ENCODE measurements around the gene VEPH1.

Gene VEPH1

DNA sequence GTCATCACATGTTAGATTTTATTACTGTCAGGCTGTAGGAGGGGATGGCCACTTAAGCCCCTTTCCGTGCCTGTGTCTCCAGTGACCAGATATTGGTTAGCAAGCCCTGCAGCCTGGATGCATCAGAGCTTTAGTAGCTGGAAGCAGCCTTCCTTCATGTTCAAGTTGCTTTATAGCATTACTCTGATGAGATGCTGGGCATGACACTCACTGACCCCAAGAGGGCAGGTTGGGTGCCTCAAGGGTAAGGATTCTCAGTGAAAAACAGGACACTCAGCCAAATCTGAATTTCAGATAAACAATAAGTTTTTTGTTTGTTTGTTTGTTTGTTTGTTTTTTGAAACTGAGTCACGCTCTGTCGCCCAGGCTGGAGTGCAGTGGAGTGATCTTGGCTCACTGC lies 135.0 kb downstream of the VEPH1 start:
- no peak overlapping the region for H3K4me2 ChIP-seq (ENCODE audit: insufficient read depth, low read length)
- H3K9me3 ChIP-seq (ENCODE audit: insufficient read depth, low read length, severe bottlenecking): no peaks in the 10 kb centered on the region
- H3K4me1 ChIP-seq (ENCODE audit: insufficient read depth, low read length): no peaks in the 10 kb centered on the region
- ATAC-seq (ENCODE audit: insufficient read depth, low read depth): no peak
- no peaks in the 10 kb centered on the region for H3K27me3 ChIP-seq (ENCODE audit: insufficient read depth, low read length, poor library complexity)
- no peak for TF ChIP-seq EZH2 (IDR thresholded peaks at IDR 0.05; ENCODE audit: borderline replicate concordance, low read depth, low read length, severe bottlenecking)
- no peak for TF ChIP-seq CTCF (IDR thresholded peaks at IDR 0.05; ENCODE audit: borderline replicate concordance, extremely low read depth, low read length, poor library complexity, severe bottlenecking)
- no peak overlapping the region for H3K4me3 ChIP-seq (ENCODE audit: low read depth in 1 of 2, low read length in 2 of 2)
- H3K79me2 ChIP-seq (ENCODE audit: insufficient read depth, low read length): no peaks in the 10 kb centered on the region
- DNase-seq: no peak
- no peak overlapping the region for H3K9ac ChIP-seq (ENCODE audit: low read depth, low read length)
- H3K27ac ChIP-seq (ENCODE audit: low read length): no peak overlapping the region
- no peaks in the 10 kb centered on the region for H4K20me1 ChIP-seq (ENCODE audit: insufficient read depth, low read length)
- no peaks in the 10 kb centered on the region for H3K36me3 ChIP-seq (ENCODE audit: insufficient read depth, low read length)
- no peak overlapping the region for H2AFZ ChIP-seq (ENCODE audit: low read depth, low read length)

GRCh38 chr3:157363393-157363792 lies 139.8 kb downstream of the VEPH1 start:
- DNase-seq (no peak), ATAC-seq (ENCODE audit: insufficient read depth, low read depth) (no peak)
- H3K27me3 ChIP-seq (ENCODE audit: insufficient read depth, low read length, poor library complexity): no peaks in the 10 kb centered on the region
- H2AFZ ChIP-seq (ENCODE audit: low read depth, low read length): no peak overlapping the region
- no peaks in the 10 kb centered on the region for H3K36me3 ChIP-seq (ENCODE audit: insufficient read depth, low read length)
- H3K9ac ChIP-seq (ENCODE audit: low read depth, low read length): no peak overlapping the region
- H3K79me2 ChIP-seq (ENCODE audit: insufficient read depth, low read length): no peaks in the 10 kb centered on the region
- no peak overlapping the region for H3K27ac ChIP-seq (ENCODE audit: low read length)
- no peaks in the 10 kb centered on the region for H3K9me3 ChIP-seq (ENCODE audit: insufficient read depth, low read length, severe bottlenecking)
- no peak overlapping the region for H3K4me3 ChIP-seq (ENCODE audit: low read depth in 1 of 2, low read length in 2 of 2)
- H4K20me1 ChIP-seq (ENCODE audit: insufficient read depth, low read length): no peaks in the 10 kb centered on the region
- TF ChIP-seq CTCF (IDR thresholded peaks at IDR 0.05; ENCODE audit: borderline replicate concordance, extremely low read depth, low read length, poor library complexity, severe bottlenecking) (no peak), EZH2 (IDR thresholded peaks at IDR 0.05; ENCODE audit: borderline replicate concordance, low read depth, low read length, severe bottlenecking) (no peak)
- no peaks in the 10 kb centered on the region for H3K4me1 ChIP-seq (ENCODE audit: insufficient read depth, low read length)
- H3K4me2 ChIP-seq (ENCODE audit: insufficient read depth, low read length): no peak overlapping the region

- Histone ChIP-seq H2AFZ (ENCODE audit: low read depth, low read length) (no peak overlapping the region), H3K4me2 (ENCODE audit: insufficient read depth, low read length) (no peak overlapping the region), H3K27me3 (ENCODE audit: insufficient read depth, low read length, poor library complexity) (no peaks in the 10 kb centered on the region), H3K27ac (ENCODE audit: low read length) (no peak overlapping the region), H3K9ac (ENCODE audit: low read depth, low read length) (no peak overlapping the region), H3K36me3 (ENCODE audit: insufficient read depth, low read length) (no peaks in the 10 kb centered on the region), H3K79me2 (ENCODE audit: insufficient read depth, low read length) (no peaks in the 10 kb centered on the region), H4K20me1 (ENCODE audit: insufficient read depth, low read length) (no peaks in the 10 kb centered on the region), H3K4me1 (ENCODE audit: insufficient read depth, low read length) (no peaks in the 10 kb centered on the region), H3K4me3 (ENCODE audit: low read depth in 1 of 2, low read length in 2 of 2) (no peak overlapping the region), H3K9me3 (ENCODE audit: insufficient read depth, low read length, severe bottlenecking) (no peaks in the 10 kb centered on the region)
- TF ChIP-seq EZH2 (IDR thresholded peaks at IDR 0.05; ENCODE audit: borderline replicate concordance, low read depth, low read length, severe bottlenecking) (no peak), CTCF (IDR thresholded peaks at IDR 0.05; ENCODE audit: borderline replicate concordance, extremely low read depth, low read length, poor library complexity, severe bottlenecking) (no peak)
- DNase-seq (no peak), ATAC-seq (ENCODE audit: insufficient read depth, low read depth) (no peak)
Observed at GRCh38 chr3:157362348-157362747, 140.9 kb downstream of the VEPH1 start.

- Histone ChIP-seq H3K27ac (ENCODE audit: low read length) (no peak overlapping the region), H3K4me3 (ENCODE audit: low read depth in 1 of 2, low read length in 2 of 2) (no peak overlapping the region), H3K9ac (ENCODE audit: low read depth, low read length) (no peak overlapping the region), H3K36me3 (ENCODE audit: insufficient read depth, low read length) (no peaks in the 10 kb centered on the region), H3K27me3 (ENCODE audit: insufficient read depth, low read length, poor library complexity) (no peaks in the 10 kb centered on the region), H3K9me3 (ENCODE audit: insufficient read depth, low read length, severe bottlenecking) (no peaks in the 10 kb centered on the region), H2AFZ (ENCODE audit: low read depth, low read length) (no peak overlapping the region), H4K20me1 (ENCODE audit: insufficient read depth, low read length) (no peaks in the 10 kb centered on the region), H3K4me1 (ENCODE audit: insufficient read depth, low read length) (no peaks in the 10 kb centered on the region), H3K79me2 (ENCODE audit: insufficient read depth, low read length) (no peaks in the 10 kb centered on the region), H3K4me2 (ENCODE audit: insufficient read depth, low read length) (no peak overlapping the region)
- TF ChIP-seq EZH2 (IDR thresholded peaks at IDR 0.05; ENCODE audit: borderline replicate concordance, low read depth, low read length, severe bottlenecking) (no peak), CTCF (IDR thresholded peaks at IDR 0.05; ENCODE audit: borderline replicate concordance, extremely low read depth, low read length, poor library complexity, severe bottlenecking) (no peak)
- no peak for DNase-seq
- no peak for ATAC-seq (ENCODE audit: insufficient read depth, low read depth)
Observed at GRCh38 chr3:157360044-157360443, 143.2 kb downstream of the VEPH1 start.

All from DND-41 (cell line).